ENCODE measurements around the gene UHRF2.
A peak's percentile ranks its signal among the peaks of the same experiment; 100 is the strongest.
"Not testable (repeated sequence)": the region's sequence is repeated elsewhere in the genome, so short reads cannot be mapped to it uniquely, and the experiment has no call there.

Gene UHRF2

DNA sequence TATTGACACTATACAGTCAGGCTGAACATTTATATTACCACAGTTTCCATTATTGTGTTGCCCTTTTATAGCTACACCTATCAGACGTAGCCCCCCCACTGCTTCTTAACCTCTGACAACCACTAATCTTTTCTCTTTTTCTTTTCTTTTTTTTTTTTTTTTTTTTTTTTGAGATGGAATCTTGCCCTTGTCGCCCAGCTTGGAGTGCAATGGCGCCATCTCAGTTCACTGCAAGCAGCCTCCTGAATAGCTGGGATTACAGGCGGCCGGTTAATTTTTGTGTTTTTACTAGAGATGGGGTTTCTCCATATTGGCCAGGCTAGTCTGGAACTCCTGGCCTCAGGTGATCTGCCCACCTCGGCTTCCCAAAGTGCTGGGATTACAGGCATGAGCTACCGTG, 75.4 kb downstream of the UHRF2 start:
- no peak for DNase-seq (ENCODE audit: low spot score)

DNA sequence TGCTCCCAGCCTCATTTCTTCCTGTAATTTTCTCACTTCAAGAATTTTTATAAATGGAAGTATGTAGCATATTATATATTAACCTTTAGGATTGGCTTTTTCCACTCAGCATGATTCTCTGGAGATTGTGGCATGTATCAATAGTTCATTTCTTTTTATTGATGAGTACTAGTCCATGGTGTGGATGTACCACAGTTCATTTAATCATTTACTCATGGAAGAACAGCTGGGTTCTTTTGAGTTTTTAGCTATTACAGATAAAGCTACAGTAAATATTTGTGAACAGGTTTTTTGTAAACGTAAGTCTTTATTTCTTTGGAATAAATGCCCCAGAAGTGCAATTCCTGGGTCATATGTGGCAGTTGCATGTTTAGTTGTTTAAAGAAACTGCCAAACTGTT, 76.1 kb downstream of the UHRF2 start:
- no peak for DNase-seq (ENCODE audit: low spot score)

DNA sequence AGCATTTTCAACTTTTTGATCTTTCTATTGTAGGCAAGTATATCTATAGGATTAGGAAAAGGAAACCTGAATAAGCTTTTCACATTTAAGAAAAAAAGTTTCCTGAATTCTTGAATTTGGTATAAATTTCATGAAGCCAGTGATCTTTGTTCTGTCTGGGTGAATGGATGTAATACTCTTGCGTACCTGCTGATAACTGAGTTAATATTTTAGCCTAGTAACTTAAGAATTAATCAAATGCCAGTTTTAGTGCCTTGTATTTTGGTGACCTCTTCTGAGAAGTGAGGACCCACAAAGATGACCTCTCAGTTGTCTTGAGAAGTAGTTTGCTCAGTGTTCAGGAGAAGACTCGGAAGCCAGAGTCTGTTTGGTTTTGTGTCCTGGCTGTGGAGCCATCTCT, 77.9 kb downstream of the UHRF2 start:
- no peak for DNase-seq (ENCODE audit: low spot score)

DNA sequence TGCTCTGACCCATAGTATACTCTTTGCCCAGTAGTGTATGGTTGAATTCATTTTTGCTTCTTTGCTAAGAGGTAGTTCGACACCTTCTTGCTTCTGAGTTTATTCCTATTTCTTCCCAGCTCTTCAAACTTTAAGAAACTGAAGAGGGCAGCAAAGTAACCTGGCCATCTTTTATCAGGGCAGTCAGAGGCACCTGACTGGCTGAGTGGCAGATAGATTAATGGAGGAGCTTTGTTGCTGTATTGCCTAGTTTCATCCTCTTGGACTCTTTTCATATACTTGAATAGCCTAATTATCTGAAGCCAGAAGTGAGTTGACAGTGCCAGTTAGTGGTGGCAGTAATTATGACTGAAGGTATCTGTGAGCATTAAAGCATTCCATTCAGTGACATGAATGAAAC, 82.5 kb downstream of the UHRF2 start:
- DNase-seq (ENCODE audit: low spot score): peak; percentile 45

DNA sequence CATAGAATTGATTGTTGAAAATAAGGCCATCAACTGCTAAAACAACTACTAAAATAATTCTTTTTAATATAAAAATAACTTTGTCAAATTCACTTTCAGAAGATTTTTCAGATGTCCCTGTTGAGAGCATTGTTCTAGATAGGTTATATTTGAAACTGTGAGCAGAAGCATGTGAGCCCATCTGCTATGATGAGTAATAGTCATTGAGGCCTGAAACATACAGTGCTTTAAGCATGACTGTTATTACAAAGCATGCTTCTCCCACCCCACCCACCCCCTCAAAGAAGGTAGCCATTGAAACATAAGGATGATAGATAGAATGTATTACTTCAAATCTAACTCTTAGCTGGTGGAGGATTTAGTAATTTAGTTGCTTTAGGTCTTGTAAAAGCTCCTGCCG, 86.0 kb downstream of the UHRF2 start:
- DNase-seq (ENCODE audit: low spot score): no peak

DNA sequence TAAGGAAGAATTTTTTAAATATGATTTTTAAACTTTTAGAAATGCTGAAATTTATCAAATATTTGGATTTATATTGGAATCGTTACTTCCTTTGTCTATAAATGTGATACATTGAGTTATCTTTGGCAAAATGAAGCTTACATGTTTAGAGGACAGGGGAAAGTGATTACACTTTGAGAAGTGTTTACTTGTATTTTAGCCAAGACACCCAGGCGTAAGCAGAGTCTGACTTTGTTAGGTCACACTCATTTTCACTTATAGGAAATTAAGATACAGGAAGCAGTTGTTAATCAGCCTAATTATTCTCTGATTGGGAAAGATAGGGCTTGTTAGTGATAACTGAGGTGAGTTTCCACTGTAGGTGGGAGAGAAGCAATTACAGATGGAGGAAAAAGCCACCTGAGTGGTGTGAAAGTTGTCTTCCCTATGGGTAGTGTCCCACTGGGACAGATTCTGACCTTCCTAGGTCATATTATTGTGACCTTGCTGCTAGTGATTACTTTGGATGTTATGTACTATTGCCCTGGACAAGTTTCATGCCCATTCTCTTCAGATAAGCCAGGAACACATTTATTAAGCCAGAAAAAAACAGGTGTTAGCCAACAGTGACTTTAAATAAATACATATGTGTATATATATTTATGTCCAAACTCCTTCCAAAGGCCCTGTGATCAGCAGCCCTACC, 88.7 kb downstream of the UHRF2 start:
- no peak for DNase-seq (ENCODE audit: low spot score)

DNA sequence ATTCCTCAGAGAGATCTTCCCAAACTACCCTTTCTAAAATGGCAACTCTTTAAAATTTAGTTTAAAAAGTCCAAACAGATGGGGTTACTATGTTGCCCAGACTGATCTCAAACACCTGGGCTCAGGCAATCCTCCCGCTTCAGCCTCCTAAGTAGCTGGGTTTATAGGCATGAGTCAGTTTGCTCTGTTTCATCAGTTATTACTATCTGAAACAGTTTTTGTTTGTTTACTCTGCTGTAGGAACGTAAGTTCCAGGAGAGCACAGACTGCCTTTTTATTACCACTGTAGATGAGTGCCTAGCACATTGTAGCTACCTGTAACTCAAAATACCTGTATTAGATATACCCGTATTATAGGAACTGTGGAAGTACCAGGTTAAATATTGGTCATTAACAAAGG, 89.4 kb downstream of the UHRF2 start:
- no peak for DNase-seq (ENCODE audit: low spot score)

DNA sequence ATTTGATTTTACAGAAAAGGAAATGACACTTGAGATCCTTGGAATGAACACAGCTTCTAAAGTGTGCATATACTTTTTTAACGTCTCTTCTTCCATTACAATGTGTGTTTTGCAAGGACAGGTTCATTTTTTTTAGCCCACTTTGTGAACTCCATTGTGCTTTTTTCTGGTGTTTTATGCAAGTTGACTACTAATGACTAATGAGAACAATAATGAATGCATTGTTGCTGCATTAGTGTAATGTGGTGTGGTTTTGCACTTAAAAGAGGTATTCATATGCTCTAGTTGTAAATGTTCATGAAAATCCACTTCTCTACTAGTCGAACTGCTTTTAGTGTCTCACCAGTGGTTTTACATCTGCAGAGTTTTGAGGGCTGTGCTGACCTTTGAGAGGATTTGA, 93.6 kb downstream of the UHRF2 start:
- peak; percentile 22 for DNase-seq (ENCODE audit: low spot score)

DNA sequence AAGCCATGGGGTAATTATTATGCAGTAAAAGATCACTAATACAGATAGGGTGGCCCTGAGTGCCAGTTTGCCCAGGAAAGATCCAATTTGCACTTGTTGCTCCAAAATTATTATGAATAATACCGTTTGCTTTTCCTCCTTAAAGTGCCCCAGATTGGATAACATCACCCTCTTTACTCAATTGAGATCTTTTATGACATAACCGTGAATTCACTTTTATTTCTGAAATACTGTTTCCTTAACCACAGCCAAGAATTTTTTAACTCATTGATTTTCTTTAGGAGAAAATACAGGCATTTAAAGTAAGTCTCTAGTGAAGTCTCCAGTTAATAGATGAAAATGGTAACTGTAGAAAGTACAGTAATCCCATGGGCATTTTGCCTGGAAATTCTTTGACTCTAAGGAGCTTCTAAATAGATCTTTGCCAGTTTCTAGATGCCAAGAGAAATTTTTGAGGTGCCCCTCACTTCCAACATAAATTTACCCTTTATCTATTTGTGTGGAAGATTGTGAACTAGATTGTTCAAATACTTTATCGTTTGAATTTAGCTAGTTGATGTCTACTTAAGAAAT, 99.2 kb downstream of the UHRF2 start:
- DNase-seq (ENCODE audit: low spot score): no peak

DNA sequence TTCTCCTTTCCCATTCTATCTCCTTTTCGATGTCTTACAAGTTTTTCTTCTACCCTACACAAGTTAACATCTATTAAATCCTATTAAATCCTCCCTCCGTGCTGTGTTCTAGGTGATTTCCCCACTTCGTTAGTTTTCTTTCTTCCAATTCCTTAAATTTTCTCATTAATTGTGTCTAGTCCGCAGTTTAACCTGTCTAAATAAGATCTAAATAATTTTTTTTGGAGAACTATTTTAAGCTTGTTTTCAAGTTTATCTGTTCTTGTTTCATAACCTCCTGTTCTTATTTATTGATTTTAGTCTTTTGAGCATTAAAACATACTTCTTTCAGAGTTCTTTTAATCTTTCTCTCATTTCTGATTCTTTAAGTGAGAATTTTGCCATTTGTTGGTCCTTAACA, 109.3 kb downstream of the UHRF2 start:
- no peak for DNase-seq (ENCODE audit: low spot score)

DNA sequence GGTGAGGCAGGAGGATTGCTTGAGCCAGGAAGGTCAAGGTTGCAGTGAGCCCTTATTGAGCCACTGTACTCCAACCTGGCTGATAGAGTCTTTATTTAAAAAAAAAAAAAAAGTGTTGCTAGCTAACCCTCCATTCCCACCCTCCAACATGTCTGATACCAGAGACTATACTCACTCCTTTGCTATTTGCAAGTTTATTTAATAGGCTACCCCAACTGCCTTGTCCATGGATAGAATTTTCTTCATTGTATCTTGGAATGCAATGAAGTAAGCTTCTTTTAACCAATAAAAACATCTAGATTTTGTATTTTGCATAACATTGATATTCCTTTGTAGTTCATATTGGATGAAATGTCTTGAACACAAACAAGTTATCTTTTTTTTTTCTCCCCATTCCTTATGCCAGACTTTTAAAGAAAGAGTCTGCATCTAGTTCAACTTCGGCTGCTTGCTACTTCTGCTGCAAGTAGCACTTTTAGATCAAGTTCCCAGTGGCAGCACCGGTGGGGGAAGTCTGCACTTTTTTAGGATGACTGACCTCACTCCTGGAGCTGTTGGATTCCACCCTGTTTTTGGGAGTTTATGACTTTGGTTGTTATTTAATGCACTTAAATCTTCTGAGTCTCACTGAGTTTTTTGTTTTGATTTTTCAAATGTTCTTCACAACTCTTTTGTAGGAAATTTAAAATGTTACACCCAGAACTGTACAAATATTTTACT, 112.5 kb downstream of the UHRF2 start:
- DNase-seq (ENCODE audit: low spot score): no peak

DNA sequence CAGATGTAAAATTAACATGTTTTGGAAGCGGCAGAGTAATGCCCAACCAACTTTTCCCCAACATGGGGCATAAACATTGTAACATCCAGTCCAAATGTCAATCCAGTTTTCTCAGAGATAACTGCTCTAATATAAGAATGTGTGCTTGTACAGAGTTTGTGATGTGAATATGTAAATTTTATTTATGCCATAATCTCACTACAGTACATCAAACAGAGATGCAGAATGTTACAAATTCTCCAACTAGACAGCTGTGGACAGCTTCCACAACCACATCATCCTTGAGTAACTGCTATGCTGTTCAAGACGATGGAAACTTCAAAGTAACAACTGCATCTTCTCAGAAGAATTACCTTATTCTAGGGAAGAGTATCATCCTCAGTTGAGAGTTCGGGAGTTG, 122.6 kb downstream of the UHRF2 start:
- no peak for DNase-seq (ENCODE audit: low spot score)

DNA sequence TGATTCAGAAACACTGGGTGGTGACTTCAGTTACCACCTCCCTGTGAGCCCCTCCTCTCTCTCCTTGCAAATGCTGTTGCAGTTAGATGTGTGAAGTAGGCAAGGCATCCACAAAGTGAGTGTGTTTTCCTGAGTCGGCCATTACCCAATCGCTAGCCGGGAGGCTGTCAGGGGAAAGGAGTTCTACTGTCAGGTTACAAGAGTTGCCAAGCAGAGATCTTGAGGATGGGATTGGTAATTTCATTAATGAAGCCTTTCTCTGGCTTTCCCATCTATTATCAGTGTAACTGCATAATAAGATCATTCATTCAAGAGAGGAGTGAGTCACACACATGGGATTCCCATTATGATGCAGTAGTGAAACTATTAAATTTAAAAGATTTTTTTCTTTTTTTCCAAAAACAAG, 125.7 kb downstream of the UHRF2 start:
- no peak for DNase-seq (ENCODE audit: low spot score)

DNA sequence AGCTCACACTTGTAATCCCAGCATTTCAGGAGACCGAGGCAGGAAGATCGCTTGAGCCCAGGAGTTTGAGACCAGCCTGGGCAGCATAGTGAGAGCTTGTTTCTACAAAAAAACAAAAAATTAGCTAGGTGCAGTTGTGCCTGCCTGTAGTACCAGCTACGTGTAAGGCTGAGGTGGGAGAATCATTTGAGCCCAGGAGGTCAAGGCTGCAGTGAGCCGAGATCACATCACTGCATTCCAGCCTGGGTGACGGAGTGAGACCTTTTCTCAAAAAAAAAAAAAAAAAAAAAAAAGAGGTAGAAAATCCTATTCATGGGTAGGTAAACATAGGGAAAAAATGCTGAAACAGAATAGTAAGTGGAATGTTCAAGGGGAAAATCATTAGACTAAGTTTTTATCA, 129.6 kb downstream of the UHRF2 start:
- DNase-seq (ENCODE audit: low spot score): not testable (repeated sequence)

DNA sequence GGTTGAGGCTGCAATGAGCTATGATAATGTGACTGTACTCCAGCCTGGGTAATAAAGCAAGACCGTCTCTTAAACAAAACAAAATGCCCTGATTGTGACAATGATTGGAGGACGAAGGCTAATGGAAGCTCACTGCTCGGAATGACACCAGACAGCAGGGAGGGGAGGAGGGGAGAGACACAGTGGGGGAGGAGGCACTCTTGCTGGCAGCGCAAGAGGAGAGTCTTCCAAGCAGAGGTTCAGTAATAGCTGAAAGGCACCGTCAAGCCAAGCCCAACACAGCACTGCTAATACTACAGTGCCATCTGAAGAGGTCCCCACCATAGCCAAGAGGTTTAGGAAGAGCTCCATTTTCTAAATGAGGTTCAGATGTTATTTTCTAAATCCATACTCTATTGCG, 130.2 kb downstream of the UHRF2 start:
- DNase-seq (ENCODE audit: low spot score): no peak

DNA sequence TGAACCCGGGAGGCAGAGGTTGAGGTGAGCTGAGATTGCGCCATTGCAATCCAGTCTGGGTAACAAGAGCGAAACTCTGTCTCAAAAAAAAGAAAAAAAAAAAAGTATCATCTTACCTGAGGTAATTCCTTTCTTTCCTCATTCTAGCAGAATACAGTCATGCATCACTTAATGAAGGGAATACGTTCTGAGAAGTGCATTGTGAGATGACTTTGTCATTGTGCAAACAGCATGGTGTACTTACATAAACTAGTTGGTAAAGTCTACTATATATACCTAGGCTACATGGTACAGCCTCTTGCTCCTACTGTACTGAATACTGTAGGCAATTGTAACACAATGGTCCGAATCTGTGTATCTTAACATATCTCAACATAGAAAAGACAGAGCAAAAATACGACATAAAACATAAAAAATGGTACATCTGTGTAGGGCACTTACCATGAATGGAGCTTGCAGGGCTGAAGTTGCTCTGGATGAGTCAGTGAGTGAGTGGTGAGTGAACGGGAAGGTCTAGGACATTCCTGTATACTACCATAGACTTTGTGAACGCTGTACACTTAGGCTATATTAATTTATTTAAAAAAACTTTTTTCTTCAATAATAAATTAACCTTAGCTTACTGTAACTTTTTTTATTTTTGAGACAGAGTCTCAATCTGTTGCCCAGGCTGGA, 132.2 kb downstream of the UHRF2 start:
- DNase-seq (ENCODE audit: low spot score): no peak

DNA sequence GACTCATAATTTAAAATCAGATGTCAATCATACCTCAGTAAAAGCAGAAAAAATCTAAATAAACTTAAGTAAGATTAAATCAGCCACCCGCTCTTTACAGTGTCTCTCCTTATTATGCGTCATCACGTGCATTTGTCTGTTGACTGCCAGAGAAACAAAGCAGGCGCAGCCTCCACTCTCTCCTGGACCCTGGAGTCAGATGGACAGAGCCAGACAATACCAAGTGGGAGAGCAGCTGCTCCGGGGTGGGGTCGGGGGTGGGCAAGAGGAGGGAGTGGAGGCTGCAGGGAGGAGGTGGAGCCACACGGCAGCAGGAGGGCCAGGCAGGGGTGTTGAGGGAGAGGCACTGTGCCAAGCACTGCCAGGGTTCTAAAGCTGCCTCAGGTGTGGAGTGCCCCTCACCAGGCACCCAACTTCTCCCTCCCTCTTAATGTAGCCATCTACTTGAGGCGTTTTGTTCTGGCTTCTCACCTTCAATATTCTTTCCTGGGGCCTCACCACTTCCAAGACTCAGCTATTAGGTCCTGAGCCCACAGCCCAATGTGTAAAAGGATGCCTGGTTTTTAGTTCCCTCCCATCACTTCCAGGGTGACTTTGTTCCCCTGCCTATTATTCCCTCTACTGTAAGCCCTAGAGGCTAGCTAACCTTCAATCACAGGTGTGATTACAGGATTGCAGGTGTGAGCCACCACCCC, 136.3 kb downstream of the UHRF2 start:
- no peak for DNase-seq (ENCODE audit: low spot score)

DNA sequence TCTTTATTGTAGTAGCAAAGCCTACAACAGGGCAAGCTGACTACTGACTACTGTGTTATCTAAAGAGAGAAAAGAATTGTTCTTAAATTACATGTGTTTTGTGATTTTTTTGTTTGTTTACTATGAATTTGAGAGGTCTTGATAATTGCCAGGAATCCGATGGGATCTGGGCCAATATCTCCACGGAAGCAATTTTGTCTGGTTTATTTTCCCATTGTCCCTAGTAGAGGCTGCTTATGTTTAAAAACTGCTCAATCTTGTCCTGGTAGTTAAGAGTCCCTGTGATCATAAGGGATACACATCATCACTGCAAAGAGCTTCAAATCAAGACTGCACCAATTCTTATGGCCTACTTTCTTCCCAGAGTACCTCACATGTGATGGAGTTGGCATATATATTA, 138.1 kb downstream of the UHRF2 start:
- no peak for DNase-seq (ENCODE audit: low spot score)

DNA sequence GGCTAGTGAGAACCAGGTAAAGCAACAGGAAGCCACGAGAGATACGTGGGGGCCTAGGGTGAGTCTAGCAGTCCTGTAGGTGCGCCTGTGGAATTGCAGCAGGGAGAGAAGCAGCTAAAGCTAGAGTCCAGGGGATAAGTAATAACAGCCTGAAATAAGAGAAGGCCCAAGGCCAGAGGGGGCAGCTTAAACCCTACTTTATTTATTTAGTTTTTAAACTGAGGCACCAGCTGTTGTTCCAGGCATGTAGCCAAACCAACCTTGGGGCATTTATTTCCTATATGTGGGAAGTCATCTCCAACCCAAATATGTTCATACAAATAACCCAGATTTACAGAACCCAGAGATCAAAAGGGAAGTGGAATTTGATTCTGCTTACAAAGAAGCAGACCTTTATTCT, 139.0 kb downstream of the UHRF2 start:
- DNase-seq (ENCODE audit: low spot score): no peak

DNA sequence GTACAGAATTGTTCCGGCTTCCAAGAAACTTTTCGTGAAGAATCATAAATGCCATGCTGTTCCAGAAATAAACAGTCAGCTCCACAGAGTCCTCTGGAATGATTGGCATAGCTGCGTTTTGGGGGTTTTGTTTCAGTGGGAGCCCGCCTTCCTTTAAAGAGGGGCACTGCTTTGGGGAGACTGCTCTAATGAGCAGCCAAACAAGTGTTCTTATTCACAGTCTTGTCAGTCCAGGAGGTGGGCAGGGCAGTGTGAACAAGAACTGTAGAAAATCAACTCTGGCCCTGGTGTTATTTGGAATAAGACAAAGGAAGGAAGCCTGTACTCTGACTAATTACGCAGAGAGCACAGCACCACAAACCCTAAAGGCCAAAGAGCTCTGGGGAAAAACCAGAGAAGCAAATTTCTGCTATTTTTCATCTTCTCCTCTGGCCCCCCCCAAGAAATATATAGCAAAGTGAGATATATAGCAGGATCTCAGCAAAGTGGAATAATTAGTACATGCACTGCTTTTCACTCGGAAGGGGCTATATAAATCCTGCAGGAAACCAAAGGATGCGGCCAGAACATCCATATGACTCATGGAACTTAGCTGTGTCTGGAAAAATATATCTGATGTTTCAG, 139.6 kb downstream of the UHRF2 start:
- DNase-seq (ENCODE audit: low spot score): no peak

DNA sequence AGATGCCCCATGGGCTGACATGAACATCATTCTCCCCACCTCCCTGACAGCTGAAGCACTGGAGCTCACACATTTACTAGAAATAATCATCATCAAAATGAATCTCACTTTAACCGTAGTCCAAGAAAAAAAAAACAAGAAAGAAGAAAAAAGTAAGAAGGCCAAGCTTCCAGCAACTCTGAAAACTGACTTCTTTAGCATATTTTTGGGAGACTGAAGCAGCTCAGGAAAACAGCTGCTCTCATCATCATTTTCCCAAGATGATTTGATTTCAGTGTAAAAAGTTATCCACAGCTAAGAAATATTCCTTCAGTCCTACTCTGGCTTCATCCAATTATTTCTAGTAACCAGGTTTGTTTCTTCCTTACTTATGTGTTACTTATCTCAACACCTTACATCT, 140.9 kb downstream of the UHRF2 start:
- no peak for DNase-seq (ENCODE audit: low spot score)

All from globus pallidus (tissue), 1 donor.